GM08714 (cell line): ENCODE data around the gene MDM2.

Experiments used
- H3K4me3 ChIP-seq: fragments of 200-500 bp; sonication (Bioruptor generic); 2 replicates; pipeline ENCODE4 v1.5.1; 2014; ENCODE audit warnings: mild to moderate bottlenecking, low read length, inconsistent platforms
- ZNF274 ChIP-seq: IDR thresholded peaks from 2 replicates; pipeline ENCODE4 v1.6.1; 2012; ENCODE audit warnings: mild to moderate bottlenecking, low read depth, low read length

The MDM2 gene

GRCh38 chr12:68824131-68824530 lies 16.2 kb downstream of the MDM2 start:
- TF ChIP-seq ZNF274 = no peak
- no peak overlapping the region for H3K4me3 ChIP-seq

- no peak for TF ChIP-seq ZNF274
- H3K4me3 ChIP-seq = no peak overlapping the region
These were observed 16.7 kb downstream of the MDM2 start for GRCh38 chr12:68824597-68825250.

- H3K4me3 ChIP-seq = no peak overlapping the region
- no peak for TF ChIP-seq ZNF274
These were observed 17.7 kb downstream of the MDM2 start for GRCh38 chr12:68825569-68826217.

- no peak overlapping the region for H3K4me3 ChIP-seq
- TF ChIP-seq ZNF274 = no peak
These were observed 20.1 kb downstream of the MDM2 start for GRCh38 chr12:68827895-68828671.

GRCh38 chr12:68828672-68829068 lies 20.7 kb downstream of the MDM2 start:
- H3K4me3 ChIP-seq = no peak overlapping the region
- no peak for TF ChIP-seq ZNF274

- no peak for TF ChIP-seq ZNF274
- H3K4me3 ChIP-seq = no peak overlapping the region
These were observed 23.3 kb downstream of the MDM2 start for GRCh38 chr12:68831272-68831671.

GRCh38 chr12:68831751-68832503 lies 23.9 kb downstream of the MDM2 start:
- no peak for TF ChIP-seq ZNF274

GRCh38 chr12:68832504-68832867 lies 24.5 kb downstream of the MDM2 start:
- H3K4me3 ChIP-seq = no peak overlapping the region
- no peak for TF ChIP-seq ZNF274

More at GRCh38 chr12:68831751-68832503, 23.9 kb downstream of the MDM2 start:
- H3K4me3 ChIP-seq = no peak overlapping the region

- H3K4me3 ChIP-seq = no peak overlapping the region
- TF ChIP-seq ZNF274 = no peak
These were observed 25.5 kb downstream of the MDM2 start for GRCh38 chr12:68833508-68833907.

GRCh38 chr12:68835333-68835908 lies 27.4 kb downstream of the MDM2 start:
- no peak overlapping the region for H3K4me3 ChIP-seq
- no peak for TF ChIP-seq ZNF274

- no peak for TF ChIP-seq ZNF274
- H3K4me3 ChIP-seq = no peak overlapping the region
These were observed 29.2 kb downstream of the MDM2 start for GRCh38 chr12:68837215-68837614.

GRCh38 chr12:68838046-68838886 lies 30.3 kb downstream of the MDM2 start:
- no peak overlapping the region for H3K4me3 ChIP-seq
- TF ChIP-seq ZNF274 = no peak
